NCI-H82 treated with DMSO at 0.1 percent for 48 hours (cell line): ENCODE results near the gene HOXD4.
A peak's percentile ranks its signal among the peaks of the same experiment; 100 is the strongest.

ENCODE experiments used
- DNase-seq: peaks from one replicate; lab custom pipeline; 2025; ENCODE audit not compliant: unreplicated experiment; lab: John Stamatoyannopoulos, UW

Gene HOXD4

DNA sequence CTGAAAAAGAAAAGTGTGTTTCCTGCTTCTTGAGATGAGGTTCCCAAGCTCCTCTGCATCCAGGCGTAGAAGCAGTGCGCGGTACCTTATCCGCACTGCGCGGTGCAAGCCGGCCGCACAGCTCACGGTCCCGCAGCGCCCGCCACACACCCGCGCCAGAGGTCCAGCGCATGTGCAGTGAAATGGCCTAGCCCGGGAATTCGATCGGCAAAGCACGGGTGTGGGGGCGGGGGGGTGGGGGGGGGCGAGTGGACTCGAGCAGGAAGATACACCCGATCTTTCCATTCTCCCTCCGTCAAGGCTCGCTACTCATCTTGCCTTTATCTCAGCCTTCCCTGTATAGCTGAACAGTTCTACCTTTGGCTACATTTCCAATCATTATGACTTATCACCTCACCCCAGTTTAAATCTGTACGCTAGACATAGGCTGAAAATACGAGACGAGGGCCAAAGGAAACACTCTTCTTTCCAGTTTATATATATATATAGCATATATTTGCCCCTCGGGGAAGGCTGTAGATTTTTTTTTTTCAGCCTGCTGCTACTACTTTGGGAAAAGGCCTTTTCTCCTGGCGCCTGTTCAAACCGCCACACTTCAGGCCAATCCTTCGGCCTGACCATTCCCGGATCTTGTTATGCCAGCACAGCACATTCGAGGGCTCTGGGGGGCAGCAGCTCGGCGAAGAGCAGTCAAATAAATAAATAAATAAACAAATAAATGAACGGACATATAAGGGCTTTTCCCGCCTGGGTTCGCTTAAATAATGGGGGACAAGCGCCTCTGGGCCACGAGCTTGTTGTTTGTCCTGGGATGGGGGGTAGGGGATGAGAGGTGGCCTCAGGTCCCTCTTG is 11.5 kb upstream of the HOXD4 start:
- no peak for DNase-seq

GRCh38 chr2:176140513-176141317 is 10.6 kb upstream of the HOXD4 start:
- DNase-seq = peak; percentile 76

GRCh38 chr2:176142281-176142680 is 9.1 kb upstream of the HOXD4 start:
- DNase-seq = no peak

GRCh38 chr2:176145085-176145969 is 6.0 kb upstream of the HOXD4 start:
- no peak for DNase-seq

DNA sequence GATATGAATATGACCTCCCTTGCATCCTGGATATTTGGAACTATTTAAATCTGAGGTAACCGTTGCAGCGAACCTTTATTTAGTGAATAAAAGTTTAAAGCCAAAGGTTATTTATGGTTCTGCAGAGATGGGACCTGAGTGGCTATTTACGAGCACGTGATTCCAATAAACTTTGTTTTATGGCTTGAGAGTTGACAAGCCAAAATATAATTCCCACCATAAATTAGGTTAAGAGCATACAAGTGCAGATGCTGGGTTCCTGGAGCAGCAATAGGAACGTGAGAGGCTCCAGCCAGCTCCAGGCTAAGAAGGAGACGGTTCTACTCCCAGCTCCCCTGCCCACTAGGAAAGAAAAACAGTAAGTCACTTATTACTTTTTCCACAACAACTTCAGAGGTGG is 5.2 kb upstream of the HOXD4 start:
- DNase-seq = no peak

- DNase-seq = no peak
Observed at GRCh38 chr2:176146645-176147044, 4.7 kb upstream of the HOXD4 start.

- no peak for DNase-seq
Observed at GRCh38 chr2:176147210-176147799, 4.0 kb upstream of the HOXD4 start.

GRCh38 chr2:176147800-176148496 is 3.4 kb upstream of the HOXD4 start:
- DNase-seq = no peak

DNA sequence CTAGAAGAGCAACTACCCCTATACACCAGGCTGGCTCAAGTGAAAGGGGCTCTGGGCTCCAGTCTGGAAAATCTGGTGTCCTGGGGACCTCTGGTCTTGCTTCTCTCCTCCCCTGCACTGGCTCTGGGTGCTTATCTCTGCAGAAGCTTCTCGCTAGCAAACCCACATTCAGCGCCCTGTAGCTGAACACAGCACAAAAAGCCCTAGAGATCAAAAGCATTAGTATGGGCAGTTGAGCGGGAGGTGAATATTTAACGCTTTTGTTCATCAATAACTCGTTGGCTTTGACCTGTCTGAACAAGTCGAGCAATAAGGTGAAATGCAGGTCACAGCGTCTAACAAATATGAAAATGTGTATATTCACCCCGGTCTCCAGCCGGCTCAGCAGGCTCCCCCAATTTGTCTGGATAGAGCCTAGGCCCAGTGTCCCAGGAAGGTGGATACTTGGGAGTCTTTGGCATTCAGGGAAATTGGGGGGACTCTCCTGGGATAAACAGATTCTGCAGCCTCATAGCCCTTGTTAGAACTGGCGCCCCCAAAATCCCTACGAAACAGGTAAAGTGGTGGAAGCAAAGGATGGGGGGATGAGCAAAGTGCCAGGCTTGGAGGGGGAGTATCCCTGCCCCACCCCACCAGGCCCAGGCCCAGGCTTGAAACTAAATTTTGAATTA is 2.5 kb upstream of the HOXD4 start:
- DNase-seq = no peak

DNA sequence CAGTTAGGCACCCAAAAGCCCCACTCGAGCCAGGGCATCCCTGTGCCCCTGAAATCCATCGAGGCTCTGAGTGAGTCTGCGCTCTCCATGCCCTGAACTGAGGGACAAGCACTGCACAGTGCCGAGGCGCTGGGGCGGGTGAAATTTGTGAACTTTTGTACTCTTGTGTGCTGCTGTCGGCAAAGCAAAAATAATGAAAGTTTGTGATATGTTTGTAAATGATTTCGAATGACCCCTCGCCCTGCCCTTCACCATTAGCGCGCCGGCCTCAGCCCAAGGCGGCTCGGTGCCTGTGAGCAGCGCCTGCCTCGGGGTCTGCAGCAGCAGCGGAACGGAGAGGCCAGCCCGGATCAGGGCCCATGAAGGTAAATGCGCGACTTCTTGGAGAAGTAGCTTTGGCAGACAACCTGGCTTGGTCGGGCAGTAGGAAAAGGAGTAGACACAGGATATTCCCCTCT is 1.8 kb upstream of the HOXD4 start:
- DNase-seq = no peak

GRCh38 chr2:176149939-176150583 is 1.3 kb upstream of the HOXD4 start:
- DNase-seq = no peak

GRCh38 chr2:176150584-176151441 is 537 bp upstream of the HOXD4 start:
- DNase-seq = no peak

- DNase-seq = no peak
Observed at GRCh38 chr2:176152350-176153181, 1.2 kb downstream of the HOXD4 start.

DNA sequence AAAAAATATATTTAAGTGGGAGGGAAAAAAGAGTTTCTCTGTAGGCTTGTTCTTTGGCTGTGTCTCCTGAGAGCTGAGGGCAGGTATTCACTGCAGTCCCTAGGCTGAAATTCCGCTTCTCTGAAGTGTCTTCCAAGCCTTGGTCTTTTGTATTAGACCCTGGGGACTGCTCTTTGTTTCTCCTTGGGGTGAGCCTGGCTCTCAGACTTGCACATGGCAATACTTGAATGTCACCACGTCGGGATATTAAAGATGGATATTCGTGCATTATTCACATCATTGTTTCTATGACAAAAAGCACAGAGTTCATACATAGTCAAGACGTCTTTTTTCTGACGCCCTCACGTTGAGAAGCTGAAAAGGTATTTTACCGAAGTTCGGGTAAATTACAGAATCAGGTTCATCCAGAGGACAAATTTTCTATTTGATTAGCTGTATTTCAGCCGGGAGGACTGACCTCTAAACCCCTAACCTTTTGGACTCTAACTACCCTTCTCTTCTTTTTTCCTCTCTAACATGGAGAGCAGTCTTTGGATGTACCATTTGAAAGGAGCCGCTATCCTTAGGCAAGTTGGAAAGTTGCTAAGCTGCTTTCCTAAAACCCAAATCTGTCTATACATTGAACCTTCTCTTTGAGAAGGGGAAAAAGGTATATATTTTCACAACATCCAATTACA is 3.4 kb downstream of the HOXD4 start:
- no peak for DNase-seq

DNA sequence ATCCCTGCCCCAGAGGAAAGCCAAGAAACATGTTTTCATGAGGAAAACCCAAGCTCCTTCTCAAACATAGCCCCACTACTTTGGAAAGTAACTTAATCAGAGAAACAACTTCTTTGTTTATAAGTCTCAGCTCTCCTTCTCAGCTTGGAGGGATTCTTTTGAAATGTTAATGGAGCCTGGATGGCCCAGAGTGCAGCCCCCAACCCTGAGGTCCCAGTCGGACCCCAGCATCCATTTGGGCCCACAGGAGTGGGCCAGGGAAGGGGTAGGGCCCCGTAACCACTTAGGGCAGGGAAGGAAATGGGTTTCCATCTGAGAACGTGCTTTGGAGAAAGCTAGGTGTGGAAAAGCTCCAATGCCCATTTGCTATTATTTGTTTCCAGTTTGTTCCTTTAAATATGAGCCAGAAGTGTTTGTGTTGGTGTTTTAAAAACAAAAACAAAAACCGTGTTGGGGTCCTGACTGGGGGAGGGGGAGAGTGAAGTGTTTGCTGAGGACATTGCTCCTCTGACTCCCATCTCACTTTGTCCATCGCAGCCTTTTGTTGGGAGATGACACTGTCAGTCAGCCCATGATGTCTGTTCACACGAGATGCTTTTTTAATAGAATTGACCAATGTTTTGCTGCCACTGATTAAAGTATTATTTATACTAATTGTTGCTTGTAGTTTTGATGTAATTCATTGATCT is 4.2 kb downstream of the HOXD4 start:
- no peak for DNase-seq

- no peak for DNase-seq
Observed at GRCh38 chr2:176156301-176156806, 5.0 kb downstream of the HOXD4 start.
